Stimulated activated CD4-positive, alpha-beta T cell treated with anti-CD3 and anti-CD28 coated beads, TNF-alpha, amount 100 ng/mL, for 48 hours (primary cell): ENCODE results near the gene ECHDC1.

Experiments used
- DNase-seq, 3 donors: peaks; one replicate each; pipeline ENCODE4 v3.0.0-alpha.2; 2020; ENCODE audit warnings: low read depth in 3 of 3

Gene ECHDC1

DNA sequence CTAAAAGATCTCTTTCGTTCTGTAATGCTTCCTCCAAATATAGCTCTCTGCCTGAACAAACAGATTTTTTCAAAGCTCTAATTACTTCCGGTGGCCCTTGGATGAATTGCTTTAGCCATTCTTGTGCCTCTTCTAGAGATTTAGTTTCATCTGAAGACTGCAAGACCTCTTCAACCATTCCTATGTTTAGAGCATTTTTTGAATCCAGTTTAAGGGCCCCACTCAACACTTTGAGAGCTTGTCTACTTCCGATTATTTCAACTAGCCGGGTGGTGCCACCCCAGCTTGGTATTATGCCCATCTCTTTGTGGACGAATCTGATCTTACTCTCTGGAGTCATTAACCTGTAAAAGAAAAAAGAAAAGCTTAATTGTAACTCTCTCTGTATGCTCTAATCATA lies 53.5 kb downstream of the ECHDC1 start:
- DNase-seq, result no peak

DNA sequence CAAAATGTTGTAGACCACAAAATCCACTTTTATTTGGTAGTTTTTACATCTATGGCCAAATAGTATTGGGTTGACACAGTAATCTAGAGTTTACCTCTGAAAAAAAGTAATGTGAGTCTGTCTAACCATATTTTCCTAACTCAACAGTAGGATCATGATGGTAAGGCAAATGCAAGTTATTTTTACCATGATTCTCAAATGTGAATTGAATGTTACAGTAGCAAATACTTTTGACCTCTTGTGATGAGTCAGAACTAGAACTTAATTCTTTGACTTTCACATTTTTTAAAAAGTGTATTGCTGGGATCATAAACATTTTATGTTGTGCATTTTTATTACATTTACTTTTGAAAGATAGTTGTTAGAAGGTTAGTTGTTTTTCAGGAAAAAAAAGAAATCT lies 54.7 kb downstream of the ECHDC1 start:
- DNase-seq, result no peak

DNA sequence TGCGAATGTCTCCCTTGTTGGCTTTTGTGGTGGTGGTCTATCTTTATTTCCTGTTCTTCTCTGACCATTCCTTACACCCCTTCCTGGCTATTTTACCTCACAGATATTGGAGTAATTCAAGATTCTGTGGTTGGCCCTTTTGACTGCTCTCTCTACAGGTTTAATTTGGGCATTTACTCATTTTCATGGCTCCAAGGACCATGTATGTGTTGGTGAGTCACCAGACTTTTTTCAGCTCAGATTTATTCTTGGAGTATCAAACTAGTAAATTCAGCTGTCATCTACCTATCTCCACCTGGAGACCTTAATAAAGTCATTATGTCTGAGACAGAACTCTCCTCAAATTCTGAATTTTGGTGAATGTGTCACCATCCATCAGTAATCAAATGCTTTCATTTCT lies 61.2 kb downstream of the ECHDC1 start:
- no peak for DNase-seq

DNA sequence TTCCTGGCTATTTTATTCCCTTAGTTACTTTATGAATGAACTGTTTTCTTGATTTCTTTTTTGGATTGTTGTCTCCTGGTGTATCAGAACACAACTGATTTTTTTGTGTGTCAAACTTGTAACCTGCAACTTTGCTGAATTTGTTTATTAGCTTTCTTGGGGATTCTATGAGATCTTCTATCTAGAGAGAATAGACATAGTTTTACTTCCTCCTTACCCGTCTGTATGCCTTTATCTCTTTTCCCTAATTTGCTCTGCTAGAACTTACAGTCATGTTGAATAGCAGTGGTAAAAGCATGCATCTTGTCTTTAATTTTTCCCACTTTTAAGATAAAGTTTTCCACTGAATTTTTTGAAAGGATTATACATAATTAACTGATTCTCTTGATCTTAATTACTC lies 63.6 kb downstream of the ECHDC1 start:
- DNase-seq, result no peak

DNA sequence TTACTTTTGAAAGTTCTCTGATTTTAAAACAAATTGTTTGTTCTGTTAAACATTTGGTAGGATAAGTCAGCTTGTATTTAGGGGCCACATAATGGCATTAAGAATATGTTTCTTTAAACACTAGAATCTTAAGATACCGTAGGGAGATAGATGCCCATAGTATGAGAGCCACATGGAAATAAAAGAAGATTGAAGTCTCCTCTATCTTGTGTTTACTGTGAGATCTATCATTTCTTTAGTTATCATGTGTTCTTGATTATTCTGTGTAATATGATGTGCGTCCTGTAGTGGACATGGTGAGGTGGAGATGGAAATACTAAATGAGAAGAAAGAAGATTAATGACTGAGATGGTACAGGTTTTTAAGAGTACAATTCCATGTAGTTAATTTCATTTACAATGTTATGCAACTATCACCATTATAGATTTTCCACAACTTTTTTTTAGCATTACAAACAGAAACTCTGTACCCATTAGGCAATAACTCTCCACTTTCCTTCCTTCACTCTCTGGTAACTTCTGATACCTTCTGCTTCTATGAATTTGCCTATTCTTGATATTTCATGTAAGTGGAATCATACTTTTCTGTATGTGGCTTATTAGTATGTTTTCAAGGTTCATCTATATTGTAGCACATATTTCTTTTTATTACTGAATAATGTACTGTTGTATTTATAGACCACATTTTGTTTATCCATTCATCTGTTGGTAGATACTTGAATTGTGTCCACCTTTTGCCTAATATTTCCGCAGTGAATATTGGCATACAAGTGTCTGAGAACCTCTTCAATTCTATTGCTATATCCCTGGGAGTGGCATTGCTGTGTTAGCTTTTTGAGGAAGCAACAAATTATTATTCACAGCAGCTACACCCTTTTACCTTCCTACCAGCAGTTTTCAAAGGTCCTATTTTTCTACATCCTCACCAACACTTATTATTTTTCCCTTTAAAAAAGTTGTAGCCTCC lies 65.2 kb downstream of the ECHDC1 start:
- no peak for DNase-seq

DNA sequence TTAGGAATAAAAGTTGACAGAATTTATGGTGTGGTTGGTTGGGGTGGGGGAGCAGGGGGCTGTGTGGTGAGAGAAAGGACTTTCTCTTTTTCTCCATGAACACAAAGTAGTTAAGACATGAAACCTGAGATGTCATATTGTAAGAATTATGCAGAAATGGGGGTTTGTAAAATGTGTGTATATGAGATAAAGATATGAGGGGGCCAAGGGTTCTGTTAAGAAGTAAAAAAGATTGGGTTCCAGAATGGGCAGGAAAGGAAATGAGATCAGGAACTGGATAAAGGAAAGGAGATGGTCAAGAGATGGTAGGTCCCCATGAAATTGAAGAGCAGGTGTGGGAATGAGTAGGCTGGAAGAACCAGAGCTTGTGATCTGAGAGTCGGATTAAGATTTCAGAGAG lies 67.1 kb downstream of the ECHDC1 start:
- DNase-seq, result no peak

DNA sequence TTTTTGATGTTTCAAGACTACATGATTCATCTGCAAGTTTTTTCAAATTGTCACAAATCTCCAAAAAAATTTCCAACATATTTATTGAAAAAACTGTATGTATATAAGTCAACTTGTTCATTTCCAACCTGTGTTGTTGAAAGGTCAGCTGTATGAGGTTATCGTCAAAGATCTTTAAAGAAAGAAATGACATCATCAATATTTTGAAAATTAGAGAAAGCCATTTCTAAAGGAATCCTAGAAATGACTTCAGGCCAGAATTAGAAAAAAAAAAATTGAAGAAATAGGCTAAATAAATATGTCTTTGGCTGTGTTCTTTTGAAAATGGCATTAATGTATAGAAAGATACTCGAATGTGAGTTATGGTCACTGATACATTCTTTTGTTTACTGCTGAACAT lies 69.9 kb downstream of the ECHDC1 start:
- DNase-seq, result no peak

DNA sequence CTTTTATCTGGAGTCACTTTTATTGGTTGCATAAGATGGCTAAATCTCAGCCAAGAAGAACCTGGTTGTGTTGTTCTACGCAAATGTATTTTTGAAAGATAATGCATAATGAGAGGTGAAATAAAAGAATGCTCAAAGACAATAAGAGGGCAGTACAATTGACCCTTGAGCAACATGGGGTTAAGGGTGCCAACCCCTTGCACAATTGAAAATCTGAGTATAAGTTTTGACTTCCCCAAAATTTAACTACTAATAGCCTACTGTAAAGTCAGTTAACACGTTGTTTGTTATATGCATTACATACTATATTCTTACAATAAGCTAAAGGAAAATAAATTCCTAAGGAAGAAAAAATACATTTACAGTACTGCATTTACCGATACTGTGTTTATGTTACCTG lies 70.8 kb downstream of the ECHDC1 start:
- DNase-seq, result no peak

DNA sequence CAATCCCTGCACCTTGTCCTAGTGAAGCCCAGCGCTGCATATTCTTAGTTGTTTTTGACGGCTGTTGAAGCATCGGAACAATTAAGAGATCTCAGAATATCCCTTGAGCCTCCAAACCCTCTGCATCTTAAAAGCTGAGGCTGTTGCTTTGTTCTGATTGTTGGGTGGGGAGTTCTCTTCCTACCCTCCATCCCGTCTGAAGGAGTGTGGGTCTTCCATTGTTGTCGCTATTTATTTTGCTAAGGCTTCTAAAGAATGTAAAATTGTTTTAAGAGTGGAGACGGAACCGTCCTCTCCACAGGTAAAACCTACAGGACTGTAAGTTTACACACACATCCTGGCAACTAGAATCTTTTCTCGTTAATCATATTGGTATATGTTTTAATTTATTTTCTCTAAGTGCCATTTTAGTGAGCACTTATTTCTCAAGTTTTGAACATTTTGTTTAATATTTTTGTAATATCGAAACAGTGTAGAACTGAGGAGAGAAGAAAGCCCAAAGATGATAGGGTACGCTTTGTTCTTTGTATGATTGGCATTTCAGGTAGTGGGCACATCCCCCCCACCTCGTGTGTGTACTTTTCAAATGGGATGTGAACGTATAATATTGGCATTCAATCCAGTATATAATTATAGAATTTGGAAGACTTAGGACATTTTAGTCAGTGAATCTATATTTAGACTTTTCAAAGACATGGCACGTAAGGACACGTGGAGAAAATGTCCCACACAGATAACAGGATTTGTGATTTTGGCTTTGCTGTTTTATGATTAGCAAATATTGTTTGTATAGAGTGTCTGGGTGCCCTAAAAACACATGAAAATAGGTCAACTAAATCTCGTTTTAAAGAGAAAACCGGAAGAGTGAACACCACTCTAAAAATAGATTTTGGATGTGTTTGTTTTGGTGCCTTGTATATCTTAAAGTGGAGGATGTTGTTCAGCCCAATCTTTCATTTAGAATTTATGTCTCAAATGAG lies 75.5 kb downstream of the ECHDC1 start:
- no peak for DNase-seq

DNA sequence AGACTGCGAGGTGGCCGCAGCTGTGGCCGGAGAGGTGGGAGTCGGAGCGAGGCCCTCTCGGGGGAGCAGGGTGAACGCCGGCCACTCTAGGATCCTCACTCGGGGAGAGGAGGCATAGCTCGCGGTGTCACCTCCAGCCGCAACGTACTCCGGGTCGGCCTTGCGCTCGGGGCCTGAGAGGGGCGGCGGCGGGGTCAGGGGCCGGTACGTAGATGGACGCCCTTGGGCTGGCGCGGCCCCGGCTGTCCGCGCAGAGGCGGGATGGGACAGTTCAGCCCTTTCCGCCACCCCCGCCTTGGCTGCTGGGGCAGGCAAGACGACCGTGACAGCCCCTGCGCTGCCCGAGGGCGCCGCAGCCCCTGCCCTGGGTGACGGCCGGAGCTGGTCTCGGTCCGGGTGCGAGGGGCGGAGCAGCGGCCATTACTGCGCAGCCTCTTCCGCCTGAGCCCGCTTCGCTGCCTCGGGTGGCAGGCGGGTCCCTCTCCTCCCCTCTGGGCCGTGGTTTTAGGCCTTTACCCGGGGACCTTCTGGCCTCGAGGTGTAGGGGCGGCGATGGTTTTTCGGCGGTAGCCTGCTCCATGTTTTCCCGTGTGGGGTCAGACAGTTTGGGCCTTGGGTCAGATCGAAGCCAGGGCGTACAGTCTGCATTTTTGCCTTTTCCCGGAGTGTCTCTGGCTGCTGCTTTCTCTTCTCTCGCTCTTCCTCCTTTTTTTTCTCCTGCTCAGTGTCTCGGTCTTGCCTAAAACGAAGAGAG lies 76.3 kb downstream of the ECHDC1 start:
- peak; percentile 19 to 36 (median 22) for DNase-seq

DNA sequence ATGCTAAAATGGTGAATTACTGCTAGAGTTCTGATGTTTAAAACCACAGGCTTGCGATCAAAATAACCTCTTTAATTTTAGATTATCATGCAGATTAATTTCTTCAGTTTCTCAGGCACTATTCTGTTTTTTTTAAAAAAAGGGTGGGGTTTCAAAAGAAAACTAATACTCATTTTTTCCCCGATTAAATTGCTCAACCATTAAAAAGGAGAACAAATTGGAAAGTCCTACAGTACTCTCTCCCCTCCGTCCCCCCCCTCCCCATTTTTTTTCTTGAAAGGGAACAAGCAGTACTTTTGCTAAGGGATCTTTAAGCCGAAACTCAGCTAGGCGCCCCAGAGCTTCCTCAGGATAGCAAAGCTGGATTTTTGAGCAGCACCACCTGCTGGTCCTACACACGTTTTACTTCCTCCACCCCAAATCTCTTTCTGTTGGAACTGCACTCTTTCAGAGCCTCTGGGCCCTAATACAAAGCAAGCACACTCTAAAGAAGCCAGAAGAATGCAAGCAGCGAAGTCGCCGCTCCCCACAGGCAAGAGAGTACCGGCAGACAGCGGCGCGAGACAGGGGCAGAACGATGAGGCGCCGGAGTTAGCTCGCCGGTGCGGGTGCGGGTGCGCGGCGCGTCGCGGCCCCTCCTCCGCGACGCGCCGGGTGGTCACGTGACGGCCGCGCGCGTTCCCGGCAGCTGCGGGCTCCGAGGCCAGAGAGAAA lies 77.1 kb downstream of the ECHDC1 start, which contains the start of gene RNF146:
TSS of gene RNF146 (plus strand) at position 687 of the 714 bp plus-strand sequence. CDS start 13,475 bp downstream, outside the sequence.
- peak; percentile 37 to 65 (median 40) for DNase-seq

DNA sequence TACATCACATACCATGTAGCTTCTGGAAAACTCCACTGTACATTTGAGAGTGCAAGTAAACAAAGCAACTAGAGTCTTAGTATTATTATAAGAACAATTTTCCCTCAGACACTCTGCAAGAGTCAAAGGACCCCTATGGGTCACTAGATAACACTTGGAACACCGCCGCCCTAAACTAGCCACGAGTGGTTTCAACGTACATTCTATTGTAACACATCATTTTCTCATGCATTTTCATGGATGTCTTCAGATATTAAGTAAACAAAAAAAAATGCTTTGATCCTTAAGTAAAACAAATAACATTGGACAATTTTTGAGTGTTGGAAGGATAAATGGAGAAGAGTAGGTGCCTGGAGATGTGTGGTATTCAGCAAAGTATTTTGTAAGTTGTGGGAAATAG lies 79.9 kb downstream of the ECHDC1 start:
- DNase-seq, result no peak

DNA sequence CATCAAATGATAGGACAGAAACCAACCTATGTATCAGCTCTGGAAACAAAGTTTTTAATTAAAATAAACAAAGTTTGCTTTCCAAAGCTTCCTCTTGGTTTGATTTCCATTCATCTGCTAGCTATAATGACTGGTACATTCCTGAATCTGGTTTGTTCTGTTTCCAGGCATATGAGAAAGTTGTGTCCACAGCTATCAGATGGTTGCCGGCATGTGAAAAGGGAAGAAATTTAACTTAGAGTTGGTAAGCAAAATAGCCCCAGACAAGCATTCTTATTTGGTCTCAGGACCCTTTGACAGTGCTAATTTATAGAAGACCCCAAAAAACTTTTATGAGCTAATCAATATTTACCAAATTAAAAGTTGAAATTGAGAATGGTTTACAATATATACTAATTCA lies 80.5 kb downstream of the ECHDC1 start:
- DNase-seq, result no peak

DNA sequence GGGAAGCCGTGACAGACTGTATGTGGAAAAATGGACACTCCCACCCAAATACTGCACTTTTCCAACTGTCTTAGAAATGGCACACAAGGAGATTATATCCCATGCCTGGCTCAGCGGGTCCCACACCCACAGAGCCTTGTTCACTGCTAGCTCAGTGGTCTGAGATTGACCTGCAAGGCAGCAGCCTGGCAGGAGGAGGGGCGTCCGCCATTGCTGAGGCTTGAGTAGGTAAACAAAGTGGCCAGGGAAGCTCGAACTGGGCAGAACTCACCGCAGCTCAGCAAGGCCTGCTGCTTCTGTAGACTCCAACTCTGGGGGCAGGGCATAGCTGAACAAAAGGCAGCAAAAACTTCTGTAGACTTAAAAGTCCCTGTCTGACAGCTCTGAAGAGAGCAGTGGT lies 88.1 kb downstream of the ECHDC1 start:
- DNase-seq, result no peak

DNA sequence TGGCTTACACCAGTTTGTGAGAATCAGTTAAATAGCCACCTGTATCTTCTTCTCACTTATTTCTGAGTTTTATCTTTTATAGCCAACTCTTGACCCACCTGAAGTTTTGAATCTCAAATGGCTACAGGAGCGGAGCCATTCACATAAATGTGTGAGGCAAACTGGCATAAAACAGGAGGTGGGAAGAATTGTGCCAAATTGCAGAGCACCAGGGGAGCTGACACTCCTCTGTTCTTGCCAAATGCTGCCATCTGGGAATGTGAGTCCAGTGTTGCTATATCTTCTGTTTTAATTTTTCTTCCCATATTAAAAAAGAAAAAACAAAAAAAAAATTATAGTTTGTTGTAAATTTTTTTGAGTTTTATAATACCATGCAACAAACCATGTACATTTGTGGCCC lies 93.8 kb downstream of the ECHDC1 start:
- no peak for DNase-seq

DNA sequence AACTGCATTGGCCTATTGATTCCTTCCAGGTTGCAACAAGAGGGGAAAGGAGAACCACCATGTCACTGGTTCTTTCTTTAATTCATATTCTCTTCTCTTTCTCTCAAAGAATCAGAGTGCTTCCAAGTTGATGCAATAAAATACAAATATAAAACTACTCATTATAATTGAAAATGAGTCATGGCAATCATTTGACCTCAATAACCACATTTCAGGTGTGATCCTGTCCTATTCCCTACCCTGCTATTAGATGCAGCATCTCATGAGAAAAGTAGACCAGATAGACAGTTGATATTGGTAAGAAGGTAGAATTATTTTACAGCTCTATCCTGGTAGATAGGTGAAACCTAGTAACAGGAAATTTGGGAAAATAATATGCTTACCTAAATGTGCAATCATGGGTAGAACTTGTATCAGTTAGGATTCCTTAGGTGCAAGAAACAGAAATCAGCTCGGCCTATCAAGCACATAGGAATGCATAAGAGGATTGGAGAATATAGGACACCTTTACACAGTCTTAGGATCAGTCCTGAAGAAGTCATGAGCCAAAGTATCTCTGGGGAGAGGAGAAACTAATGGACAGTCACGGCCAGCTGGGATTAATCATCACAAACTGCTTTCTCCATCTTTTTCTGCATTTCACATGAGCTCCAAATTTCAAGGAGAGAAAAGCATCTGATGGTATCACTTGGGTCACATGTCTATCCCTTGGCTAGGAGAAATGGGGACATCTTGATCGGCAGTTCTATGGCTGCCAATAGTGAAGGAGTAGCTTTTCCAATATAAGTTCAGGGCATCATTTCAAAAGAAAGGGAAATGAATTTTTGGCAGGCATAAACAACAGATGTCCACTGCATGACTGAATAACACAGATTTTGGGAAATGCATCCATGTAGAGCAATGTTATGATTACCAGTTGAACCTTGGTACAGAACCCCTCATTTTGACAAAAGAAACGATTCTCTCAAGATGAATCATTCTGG lies 96.0 kb downstream of the ECHDC1 start:
- no peak for DNase-seq

DNA sequence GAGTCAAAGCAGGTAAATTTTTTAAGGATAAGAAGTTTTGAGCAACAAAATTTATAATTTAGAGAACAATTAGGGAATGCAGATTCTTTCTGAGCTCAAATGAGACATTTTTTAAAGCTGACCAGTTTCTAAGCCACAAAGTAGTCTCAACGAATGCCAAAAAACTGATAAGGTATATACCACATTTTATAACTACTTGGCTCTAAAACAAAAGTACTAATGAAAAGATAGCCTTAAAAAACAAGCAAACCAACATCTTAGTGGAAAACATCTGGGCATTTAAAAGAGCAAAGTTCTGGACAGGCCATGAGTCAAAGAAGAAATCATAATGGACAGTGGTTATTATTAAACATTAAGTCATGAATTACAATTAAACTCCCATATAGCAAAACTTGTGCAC lies 99.9 kb downstream of the ECHDC1 start:
- no peak for DNase-seq
